SK-N-MC (cell line): ENCODE results near the gene KRT82.

ENCODE experiments used
- EZH2 ChIP-seq: fragments of 200-600 bp; sonication (generic); IDR thresholded peaks from one replicate; pipeline ENCODE4 v1.6.1; 2017; ENCODE audit warnings: antibody characterized with exemption
- FOXP2 ChIP-seq: optimal IDR thresholded peaks from 2 replicates; pipeline ENCODE3; 2011; ENCODE audit warnings: mild to moderate bottlenecking, moderate library complexity; ENCODE audit not compliant: insufficient read depth; ENCODE audit errors: extremely low read length, control extremely low read depth
- POLR2AphosphoS5 ChIP-seq: IDR thresholded peaks from 2 replicates; pipeline ENCODE4 v1.6.1; 2012; ENCODE audit warnings: mild to moderate bottlenecking, low read depth, low read length, borderline replicate concordance

DNA sequence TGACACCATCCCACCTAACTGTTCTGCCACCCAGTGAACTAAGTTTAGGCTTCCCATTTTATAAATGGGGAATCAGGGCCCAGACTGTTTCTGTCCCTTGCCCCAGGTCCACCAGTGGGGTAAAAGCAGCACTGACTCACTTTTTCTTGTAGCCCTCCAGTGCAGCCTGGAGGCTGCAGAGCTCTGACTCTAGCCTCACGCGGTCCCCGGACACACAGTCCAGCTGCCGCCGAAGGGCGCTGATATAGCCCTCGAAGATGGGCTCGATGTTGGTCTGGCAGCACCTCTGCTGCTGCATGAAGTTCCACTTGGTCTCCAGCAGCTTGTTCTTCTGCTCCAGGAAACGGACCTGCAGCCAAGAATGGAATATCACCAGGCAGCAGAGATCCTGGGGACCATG, 2.6 kb downstream of the KRT82 start:
- TF ChIP-seq POLR2AphosphoS5 (no peak), EZH2 (no peak), FOXP2 (no peak)
